Activated CD8-positive, alpha-beta memory T cell treated with anti-CD3 and anti-CD28 coated beads, Interleukin-2, amount 50 U/mL, for 24 hours (primary cell): ENCODE results near the gene CLDN34.
A peak's percentile ranks its signal among the peaks of the same experiment; 100 is the strongest.

ENCODE experiments used
- DNase-seq: peaks from one replicate; pipeline ENCODE4 v3.0.0-alpha.2; 2020; ENCODE audit errors: extremely low read depth

The CLDN34 gene

GRCh38 chrX:9980401-9980800, 13.2 kb downstream of the CLDN34 start:
- DNase-seq: no peak

GRCh38 chrX:9980927-9981326, 13.8 kb downstream of the CLDN34 start:
- no peak for DNase-seq

GRCh38 chrX:9983441-9983840, 16.3 kb downstream of the CLDN34 start:
- no peak for DNase-seq

GRCh38 chrX:9983846-9984245, 16.7 kb downstream of the CLDN34 start:
- DNase-seq: no peak

GRCh38 chrX:9988762-9989161, 21.6 kb downstream of the CLDN34 start:
- no peak for DNase-seq

GRCh38 chrX:9992061-9992460, 24.9 kb downstream of the CLDN34 start:
- no peak for DNase-seq

GRCh38 chrX:9992724-9993123, 25.6 kb downstream of the CLDN34 start:
- DNase-seq: no peak

GRCh38 chrX:9995855-9996339, 28.7 kb downstream of the CLDN34 start:
- DNase-seq: peak; percentile 42

- no peak for DNase-seq
These were observed 29.9 kb downstream of the CLDN34 start for GRCh38 chrX:9997041-9997440.

GRCh38 chrX:9997524-9997923, 30.4 kb downstream of the CLDN34 start:
- DNase-seq: no peak

- DNase-seq: no peak
These were observed 34.3 kb downstream of the CLDN34 start for GRCh38 chrX:10001496-10001895.

- no peak for DNase-seq
These were observed 37.8 kb downstream of the CLDN34 start for GRCh38 chrX:10004832-10005475.

- no peak for DNase-seq
These were observed 38.9 kb downstream of the CLDN34 start for GRCh38 chrX:10006086-10006485.

- DNase-seq: no peak
These were observed 39.6 kb downstream of the CLDN34 start for GRCh38 chrX:10006770-10007169.

- no peak for DNase-seq
These were observed 40.5 kb downstream of the CLDN34 start for GRCh38 chrX:10007621-10008020.

- no peak for DNase-seq
These were observed 41.4 kb downstream of the CLDN34 start for GRCh38 chrX:10008483-10009056.

GRCh38 chrX:10009741-10010140, 42.6 kb downstream of the CLDN34 start:
- no peak for DNase-seq

- DNase-seq: no peak
These were observed 43.5 kb downstream of the CLDN34 start for GRCh38 chrX:10010686-10011085.

GRCh38 chrX:10011261-10011931, 44.2 kb downstream of the CLDN34 start:
- no peak for DNase-seq

GRCh38 chrX:10011991-10012390, 44.8 kb downstream of the CLDN34 start:
- DNase-seq: no peak

- DNase-seq: peak; percentile 31
These were observed 47.5 kb downstream of the CLDN34 start for GRCh38 chrX:10014462-10015354.

GRCh38 chrX:10015355-10015722, 48.2 kb downstream of the CLDN34 start:
- DNase-seq: no peak
